GM23338 (cell line): ENCODE data around the gene GTF2F1. TPM values are rescaled to one million over a fixed set of nuclear protein-coding genes. Genes with fewer than 3 reads are reported as not detected.

Experiments used
- ATAC-seq: fragments of 200-7000 bp; cut with Tn5 transposase; 3 replicates; pipeline ENCODE4 v1.9.1; 2020
- DNase-seq: peaks from one replicate; pipeline ENCODE4 v3.0.0-alpha.2; 2015; ENCODE audit warnings: low spot score
- H2AFZ ChIP-seq: fragments of 200-600 bp; sonication (generic); 2 replicates; pipeline ENCODE4 v1.8.0; 2016; ENCODE audit warnings: antibody characterized with exemption, mild to moderate bottlenecking, moderate library complexity
- H3F3A ChIP-seq: fragments of 200-600 bp; sonication (generic); replicated peaks from 2 replicates; pipeline ENCODE4 v1.8.0; 2017; ENCODE audit warnings: antibody characterized with exemption, mixed run types, low read depth
- H3K27ac ChIP-seq: fragments of 200-600 bp; sonication (generic); 2 replicates; pipeline ENCODE4 v1.6.1; 2016; ENCODE audit warnings: low read depth
- H3K27me3 ChIP-seq: fragments of 200-600 bp; sonication (generic); 2 replicates; pipeline ENCODE4 v1.8.0; 2016; ENCODE audit warnings: mild to moderate bottlenecking, mixed run types, moderate library complexity; ENCODE audit not compliant: insufficient read depth
- H3K36me3 ChIP-seq: fragments of 200-600 bp; sonication (generic); 2 replicates; pipeline ENCODE4 v1.8.0; 2016; ENCODE audit warnings: mild to moderate bottlenecking; ENCODE audit not compliant: insufficient read depth
- H3K4me1 ChIP-seq: fragments of 200-600 bp; sonication (generic); 2 replicates; pipeline ENCODE4 v1.8.0; 2016; ENCODE audit warnings: mild to moderate bottlenecking, moderate library complexity; ENCODE audit not compliant: insufficient read depth
- H3K4me2 ChIP-seq: fragments of 200-600 bp; sonication (generic); 2 replicates; pipeline ENCODE4 v1.7.1; 2017; ENCODE audit warnings: mixed run types
- H3K4me3 ChIP-seq: fragments of 200-600 bp; sonication (generic); 2 replicates; pipeline ENCODE4 v1.6.1; 2016; ENCODE audit warnings: mixed run types
- H3K79me2 ChIP-seq: fragments of 200-600 bp; sonication (generic); replicated peaks from 2 replicates; pipeline ENCODE4 v1.8.0; 2017; ENCODE audit warnings: mild to moderate bottlenecking; ENCODE audit not compliant: insufficient read depth
- H3K9me2 ChIP-seq: fragments of 200-600 bp; sonication (generic); 2 replicates; pipeline ENCODE4 v1.8.0; 2017; ENCODE audit not compliant: insufficient read depth
- H4K20me1 ChIP-seq: fragments of 200-600 bp; sonication (generic); replicated peaks from 2 replicates; pipeline ENCODE4 v1.8.0; 2017; ENCODE audit warnings: mild to moderate bottlenecking; ENCODE audit not compliant: insufficient read depth
- H3K27ac Mint-ChIP-seq: 2 replicates; pipeline ENCODE4 v1.8.0; 2020; ENCODE audit warnings: inconsistent platforms, mild to moderate bottlenecking, moderate library complexity, mixed read lengths
- H3K27me3 Mint-ChIP-seq: 3 replicates; pipeline ENCODE4 v1.8.0; 2022; ENCODE audit warnings: low read depth, mild to moderate bottlenecking, moderate library complexity, mixed read lengths, inconsistent platforms; ENCODE audit not compliant: insufficient read depth, poor library complexity
- H3K36me3 Mint-ChIP-seq: 3 replicates; pipeline ENCODE4 v1.8.0; 2021; ENCODE audit warnings: low read depth, mild to moderate bottlenecking, inconsistent platforms, moderate library complexity, mixed read lengths
- H3K4me1 Mint-ChIP-seq: 3 replicates; pipeline ENCODE4 v1.8.0; 2020; ENCODE audit warnings: mild to moderate bottlenecking, inconsistent platforms, mixed read lengths
- H3K4me3 Mint-ChIP-seq: 3 replicates; pipeline ENCODE4 v1.8.0; 2021; ENCODE audit warnings: moderate library complexity, mild to moderate bottlenecking, inconsistent platforms, mixed read lengths
- H3K9me3 Mint-ChIP-seq: 3 replicates; pipeline ENCODE4 v1.8.0; 2020; ENCODE audit warnings: moderate library complexity, mild to moderate bottlenecking, inconsistent platforms, mixed read lengths
- CREB1 ChIP-seq: fragments of 250-450 bp; sonication (Bioruptor Pico); IDR thresholded peaks from 2 replicates; pipeline ENCODE4 v1.5.0; 2020; ENCODE audit warnings: low read depth, mild to moderate bottlenecking, moderate library complexity
- EZH2phosphoT487 ChIP-seq: fragments of 200-600 bp; sonication (generic); IDR thresholded peaks from one replicate; pipeline ENCODE4 v1.8.1; 2018; ENCODE audit warnings: antibody characterized with exemption; ENCODE audit not compliant: unreplicated experiment
- JUNB ChIP-seq: IDR thresholded peaks from one replicate; pipeline ENCODE4 v1.6.1; 2016; ENCODE audit warnings: antibody characterized with exemption; ENCODE audit not compliant: unreplicated experiment
- NANOG ChIP-seq: IDR thresholded peaks from 2 replicates; pipeline ENCODE4 v1.6.1; 2016; ENCODE audit warnings: antibody characterized with exemption, borderline replicate concordance
- POLR2AphosphoS5 ChIP-seq: IDR thresholded peaks from 2 replicates; pipeline ENCODE4 v1.6.1; 2016; ENCODE audit warnings: antibody characterized with exemption, low read depth
- STAT1 ChIP-seq: IDR thresholded peaks from one replicate; pipeline ENCODE4 v1.6.1; 2016; ENCODE audit warnings: antibody characterized with exemption; ENCODE audit not compliant: unreplicated experiment
- ZNF114 ChIP-seq: fragments of 250-450 bp; sonication (Bioruptor Pico); IDR thresholded peaks from 2 replicates; pipeline ENCODE4 v1.5.0; 2020; ENCODE audit warnings: mild to moderate bottlenecking, moderate library complexity
- ZNF331 ChIP-seq: fragments of 250-450 bp; sonication (Bioruptor Pico); IDR thresholded peaks from 2 replicates; pipeline ENCODE4 v1.5.0; 2020; ENCODE audit warnings: low read depth, mild to moderate bottlenecking, moderate library complexity
- polyA plus RNA-seq: library from polyadenylated mRNA; unstranded; fragments of >200 nt; fragmentation: Nextera tagmentation; extraction: Ambion mirVana; gene quantifications from 2 replicates; pipeline ENCODE4 v1.2.1, GENCODE V29; 2016
- total RNA-seq: library from RNA; depleted of rRNA; stranded (reverse); fragments of >200 nt; shearing (Covaris generic); gene quantifications from 2 replicates; pipeline ENCODE4 v1.2.3, GENCODE V29; 2014
- TF ChIP-seq, protein P1 (sequence below): IDR thresholded peaks from one replicate; pipeline ENCODE4 v1.6.1; 2018; ENCODE audit warnings: antibody characterized with exemption; ENCODE audit not compliant: unreplicated experiment
- TF ChIP-seq, protein P2 (sequence below): fragments of 250-450 bp; sonication (Bioruptor Pico); IDR thresholded peaks from 2 replicates; pipeline ENCODE4 v1.5.0; 2020; ENCODE audit warnings: mild to moderate bottlenecking, moderate library complexity
- TF ChIP-seq, protein P3 (sequence below), 2 experiments: fragments of 200-600 bp in 1 of 2; sonication (generic) in 1 of 2; conservative IDR thresholded peaks; 2 replicates each; pipeline versions ENCODE4 v1.5.1 to v1.6.1; 2016 to 2017; ENCODE audit warnings: antibody characterized with exemption in 2 of 2, low read depth in 2 of 2, mild to moderate bottlenecking in 2 of 2, moderate library complexity in 1 of 2

The GTF2F1 gene
- total and polyA plus RNA-seq, 2 experiments from 2014 or later = 62.1 to 65.5 TPM

DNA sequence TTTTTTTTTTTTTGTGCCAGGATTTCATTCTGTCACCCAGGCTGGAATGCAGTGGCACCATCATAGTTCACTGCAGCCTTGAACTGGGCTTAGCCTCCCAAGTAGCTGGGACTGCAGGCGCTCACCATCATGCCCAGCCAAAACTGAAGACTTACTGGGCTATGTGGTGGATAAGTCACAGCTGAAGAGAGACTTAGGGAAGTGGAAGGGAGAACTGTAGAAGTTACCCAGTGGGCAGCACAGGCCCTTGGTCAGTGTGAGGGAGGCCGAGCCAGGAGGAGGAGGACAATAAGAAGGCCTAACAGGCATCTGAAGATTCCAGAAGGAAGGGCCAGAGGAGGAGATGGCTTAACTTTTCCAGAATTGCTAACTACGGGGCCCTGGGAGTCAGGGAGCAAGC is 13.2 kb downstream of the GTF2F1 start:
- peaks cover 60% of the 10 kb centered on the region for H3K36me3 Mint-ChIP-seq
- no peak overlapping the region for H3K4me3 Mint-ChIP-seq
- H3K79me2 ChIP-seq = no peaks in the 10 kb centered on the region
- no peak overlapping the region for H2AFZ ChIP-seq
- H3K27ac Mint-ChIP-seq = no peak overlapping the region
- DNase-seq (no peak), ATAC-seq (no peak)
- H3K4me1 ChIP-seq = peaks cover under 1% of the 10 kb centered on the region; the same call in 1 of the 2 replicates
- H3K4me1 Mint-ChIP-seq = peaks cover 15% of the 10 kb centered on the region
- H3K9me2 ChIP-seq = no peaks in the 10 kb centered on the region
- H3K27me3 ChIP-seq = no peaks in the 10 kb centered on the region
- no peaks in the 10 kb centered on the region for H3F3A ChIP-seq
- no peak overlapping the region for H3K27ac ChIP-seq
- no peak overlapping the region for H3K4me2 ChIP-seq
- TF ChIP-seq NANOG (no peak), STAT1 (no peak), POLR2AphosphoS5 (no peak), ZNF114 (CRISPR knock-in tag) (no peak), JUNB (no peak), ZNF331 (CRISPR knock-in tag) (no peak), CREB1 (CRISPR knock-in tag) (no peak), EZH2phosphoT487 (no peak)
- TF ChIP-seq, protein P1, sequence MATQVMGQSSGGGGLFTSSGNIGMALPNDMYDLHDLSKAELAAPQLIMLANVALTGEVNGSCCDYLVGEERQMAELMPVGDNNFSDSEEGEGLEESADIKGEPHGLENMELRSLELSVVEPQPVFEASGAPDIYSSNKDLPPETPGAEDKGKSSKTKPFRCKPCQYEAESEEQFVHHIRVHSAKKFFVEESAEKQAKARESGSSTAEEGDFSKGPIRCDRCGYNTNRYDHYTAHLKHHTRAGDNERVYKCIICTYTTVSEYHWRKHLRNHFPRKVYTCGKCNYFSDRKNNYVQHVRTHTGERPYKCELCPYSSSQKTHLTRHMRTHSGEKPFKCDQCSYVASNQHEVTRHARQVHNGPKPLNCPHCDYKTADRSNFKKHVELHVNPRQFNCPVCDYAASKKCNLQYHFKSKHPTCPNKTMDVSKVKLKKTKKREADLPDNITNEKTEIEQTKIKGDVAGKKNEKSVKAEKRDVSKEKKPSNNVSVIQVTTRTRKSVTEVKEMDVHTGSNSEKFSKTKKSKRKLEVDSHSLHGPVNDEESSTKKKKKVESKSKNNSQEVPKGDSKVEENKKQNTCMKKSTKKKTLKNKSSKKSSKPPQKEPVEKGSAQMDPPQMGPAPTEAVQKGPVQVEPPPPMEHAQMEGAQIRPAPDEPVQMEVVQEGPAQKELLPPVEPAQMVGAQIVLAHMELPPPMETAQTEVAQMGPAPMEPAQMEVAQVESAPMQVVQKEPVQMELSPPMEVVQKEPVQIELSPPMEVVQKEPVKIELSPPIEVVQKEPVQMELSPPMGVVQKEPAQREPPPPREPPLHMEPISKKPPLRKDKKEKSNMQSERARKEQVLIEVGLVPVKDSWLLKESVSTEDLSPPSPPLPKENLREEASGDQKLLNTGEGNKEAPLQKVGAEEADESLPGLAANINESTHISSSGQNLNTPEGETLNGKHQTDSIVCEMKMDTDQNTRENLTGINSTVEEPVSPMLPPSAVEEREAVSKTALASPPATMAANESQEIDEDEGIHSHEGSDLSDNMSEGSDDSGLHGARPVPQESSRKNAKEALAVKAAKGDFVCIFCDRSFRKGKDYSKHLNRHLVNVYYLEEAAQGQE = no peak
- TF ChIP-seq, protein P2, sequence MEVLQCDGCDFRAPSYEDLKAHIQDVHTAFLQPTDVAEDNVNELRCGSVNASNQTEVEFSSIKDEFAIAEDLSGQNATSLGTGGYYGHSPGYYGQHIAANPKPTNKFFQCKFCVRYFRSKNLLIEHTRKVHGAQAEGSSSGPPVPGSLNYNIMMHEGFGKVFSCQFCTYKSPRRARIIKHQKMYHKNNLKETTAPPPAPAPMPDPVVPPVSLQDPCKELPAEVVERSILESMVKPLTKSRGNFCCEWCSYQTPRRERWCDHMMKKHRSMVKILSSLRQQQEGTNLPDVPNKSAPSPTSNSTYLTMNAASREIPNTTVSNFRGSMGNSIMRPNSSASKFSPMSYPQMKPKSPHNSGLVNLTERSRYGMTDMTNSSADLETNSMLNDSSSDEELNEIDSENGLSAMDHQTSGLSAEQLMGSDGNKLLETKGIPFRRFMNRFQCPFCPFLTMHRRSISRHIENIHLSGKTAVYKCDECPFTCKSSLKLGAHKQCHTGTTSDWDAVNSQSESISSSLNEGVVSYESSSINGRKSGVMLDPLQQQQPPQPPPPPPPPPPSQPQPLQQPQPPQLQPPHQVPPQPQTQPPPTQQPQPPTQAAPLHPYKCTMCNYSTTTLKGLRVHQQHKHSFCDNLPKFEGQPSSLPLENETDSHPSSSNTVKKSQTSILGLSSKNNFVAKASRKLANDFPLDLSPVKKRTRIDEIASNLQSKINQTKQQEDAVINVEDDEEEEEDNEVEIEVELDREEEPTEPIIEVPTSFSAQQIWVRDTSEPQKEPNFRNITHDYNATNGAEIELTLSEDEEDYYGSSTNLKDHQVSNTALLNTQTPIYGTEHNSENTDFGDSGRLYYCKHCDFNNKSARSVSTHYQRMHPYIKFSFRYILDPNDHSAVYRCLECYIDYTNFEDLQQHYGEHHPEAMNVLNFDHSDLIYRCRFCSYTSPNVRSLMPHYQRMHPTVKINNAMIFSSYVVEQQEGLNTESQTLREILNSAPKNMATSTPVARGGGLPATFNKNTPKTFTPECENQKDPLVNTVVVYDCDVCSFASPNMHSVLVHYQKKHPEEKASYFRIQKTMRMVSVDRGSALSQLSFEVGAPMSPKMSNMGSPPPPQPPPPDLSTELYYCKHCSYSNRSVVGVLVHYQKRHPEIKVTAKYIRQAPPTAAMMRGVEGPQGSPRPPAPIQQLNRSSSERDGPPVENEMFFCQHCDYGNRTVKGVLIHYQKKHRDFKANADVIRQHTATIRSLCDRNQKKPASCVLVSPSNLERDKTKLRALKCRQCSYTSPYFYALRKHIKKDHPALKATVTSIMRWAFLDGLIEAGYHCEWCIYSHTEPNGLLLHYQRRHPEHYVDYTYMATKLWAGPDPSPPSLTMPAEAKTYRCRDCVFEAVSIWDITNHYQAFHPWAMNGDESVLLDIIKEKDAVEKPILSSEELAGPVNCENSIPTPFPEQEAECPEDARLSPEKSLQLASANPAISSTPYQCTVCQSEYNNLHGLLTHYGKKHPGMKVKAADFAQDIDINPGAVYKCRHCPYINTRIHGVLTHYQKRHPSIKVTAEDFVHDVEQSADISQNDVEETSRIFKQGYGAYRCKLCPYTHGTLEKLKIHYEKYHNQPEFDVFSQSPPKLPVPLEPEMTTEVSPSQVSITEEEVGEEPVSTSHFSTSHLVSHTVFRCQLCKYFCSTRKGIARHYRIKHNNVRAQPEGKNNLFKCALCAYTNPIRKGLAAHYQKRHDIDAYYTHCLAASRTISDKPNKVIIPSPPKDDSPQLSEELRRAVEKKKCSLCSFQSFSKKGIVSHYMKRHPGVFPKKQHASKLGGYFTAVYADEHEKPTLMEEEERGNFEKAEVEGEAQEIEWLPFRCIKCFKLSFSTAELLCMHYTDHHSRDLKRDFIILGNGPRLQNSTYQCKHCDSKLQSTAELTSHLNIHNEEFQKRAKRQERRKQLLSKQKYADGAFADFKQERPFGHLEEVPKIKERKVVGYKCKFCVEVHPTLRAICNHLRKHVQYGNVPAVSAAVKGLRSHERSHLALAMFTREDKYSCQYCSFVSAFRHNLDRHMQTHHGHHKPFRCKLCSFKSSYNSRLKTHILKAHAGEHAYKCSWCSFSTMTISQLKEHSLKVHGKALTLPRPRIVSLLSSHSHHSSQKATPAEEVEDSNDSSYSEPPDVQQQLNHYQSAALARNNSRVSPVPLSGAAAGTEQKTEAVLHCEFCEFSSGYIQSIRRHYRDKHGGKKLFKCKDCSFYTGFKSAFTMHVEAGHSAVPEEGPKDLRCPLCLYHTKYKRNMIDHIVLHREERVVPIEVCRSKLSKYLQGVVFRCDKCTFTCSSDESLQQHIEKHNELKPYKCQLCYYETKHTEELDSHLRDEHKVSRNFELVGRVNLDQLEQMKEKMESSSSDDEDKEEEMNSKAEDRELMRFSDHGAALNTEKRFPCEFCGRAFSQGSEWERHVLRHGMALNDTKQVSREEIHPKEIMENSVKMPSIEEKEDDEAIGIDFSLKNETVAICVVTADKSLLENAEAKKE (CRISPR knock-in tag) = no peak
- TF ChIP-seq, protein P3, sequence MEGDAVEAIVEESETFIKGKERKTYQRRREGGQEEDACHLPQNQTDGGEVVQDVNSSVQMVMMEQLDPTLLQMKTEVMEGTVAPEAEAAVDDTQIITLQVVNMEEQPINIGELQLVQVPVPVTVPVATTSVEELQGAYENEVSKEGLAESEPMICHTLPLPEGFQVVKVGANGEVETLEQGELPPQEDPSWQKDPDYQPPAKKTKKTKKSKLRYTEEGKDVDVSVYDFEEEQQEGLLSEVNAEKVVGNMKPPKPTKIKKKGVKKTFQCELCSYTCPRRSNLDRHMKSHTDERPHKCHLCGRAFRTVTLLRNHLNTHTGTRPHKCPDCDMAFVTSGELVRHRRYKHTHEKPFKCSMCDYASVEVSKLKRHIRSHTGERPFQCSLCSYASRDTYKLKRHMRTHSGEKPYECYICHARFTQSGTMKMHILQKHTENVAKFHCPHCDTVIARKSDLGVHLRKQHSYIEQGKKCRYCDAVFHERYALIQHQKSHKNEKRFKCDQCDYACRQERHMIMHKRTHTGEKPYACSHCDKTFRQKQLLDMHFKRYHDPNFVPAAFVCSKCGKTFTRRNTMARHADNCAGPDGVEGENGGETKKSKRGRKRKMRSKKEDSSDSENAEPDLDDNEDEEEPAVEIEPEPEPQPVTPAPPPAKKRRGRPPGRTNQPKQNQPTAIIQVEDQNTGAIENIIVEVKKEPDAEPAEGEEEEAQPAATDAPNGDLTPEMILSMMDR (conservative IDR thresholded peaks at IDR 0.05; ENCODE audit: low read depth in 2 of 2) = no peak
- H3K36me3 ChIP-seq = peaks cover 15% of the 10 kb centered on the region
- 0 out of 2 replicates have a peak, but pooled peaks cover 3% of the 10 kb centered on the region for H4K20me1 ChIP-seq
- H3K4me3 ChIP-seq = no peak overlapping the region
- H3K9me3 Mint-ChIP-seq = peaks cover 3% of the 10 kb centered on the region
- H3K27me3 Mint-ChIP-seq = peaks cover 3% of the 10 kb centered on the region
